SU-DHL-6 (cell line): ENCODE data around the gene ASB15.

Experiments
- CTCF ChIP-seq: fragments of 200-600 bp; sonication (generic); IDR thresholded peaks from one replicate; pipeline ENCODE4 v1.5.1; 2017; ENCODE audit warnings: antibody characterized with exemption, mild to moderate bottlenecking, low read length, moderate library complexity; ENCODE audit not compliant: insufficient read depth, poor library complexity, severe bottlenecking
- EZH2phosphoT487 ChIP-seq: fragments of 200-600 bp; sonication (generic), shearing (Covaris generic); conservative IDR thresholded peaks from 2 replicates; pipeline ENCODE4 v1.6.1; 2018; ENCODE audit warnings: mild to moderate bottlenecking, antibody characterized with exemption, low read length, moderate library complexity, mixed read lengths

GRCh38 chr7:123666492-123666891 lies 64.9 kb downstream of the ASB15 start:
- TF ChIP-seq CTCF = no peak
- no peak for TF ChIP-seq EZH2phosphoT487
